Thymus (tissue), 11 donors: ENCODE results near the gene TXNRD1. TPM values are rescaled to one million over a fixed set of nuclear protein-coding genes. Genes with fewer than 3 reads are reported as not detected.

Source experiments
- DNase-seq, 9 donors: peaks; one replicate each; pipeline ENCODE4 v3.0.0-alpha.2; 2013; ENCODE audit warnings: low spot score in 9 of 9, low read depth in 6 of 9, missing footprints in 1 of 9
- H3K27ac ChIP-seq, 2 donors: one replicate each; pipeline ENCODE4 v1.5.1; 2013; ENCODE audit warnings: control low read depth in 1 of 2, low read depth in 1 of 2, low read length in 1 of 2, mild to moderate bottlenecking in 1 of 2, moderate library complexity in 1 of 2
- H3K27me3 ChIP-seq, 2 donors: one replicate each; pipeline ENCODE4 v1.5.1; 2013; ENCODE audit warnings: low read length in 1 of 2; ENCODE audit not compliant: control insufficient read depth in 2 of 2, insufficient read depth in 1 of 2
- H3K36me3 ChIP-seq, 2 donors: one replicate each; pipeline ENCODE4 v1.5.1; 2013; ENCODE audit warnings: low read length in 1 of 2, mild to moderate bottlenecking in 1 of 2, moderate library complexity in 1 of 2; ENCODE audit not compliant: control insufficient read depth in 2 of 2, insufficient read depth in 2 of 2
- H3K4me1 ChIP-seq, 2 donors: one replicate each; pipeline ENCODE4 v1.5.1; 2013; ENCODE audit warnings: low read length in 2 of 2; ENCODE audit not compliant: control insufficient read depth in 2 of 2, insufficient read depth in 2 of 2
- H3K4me3 ChIP-seq, 2 donors: one replicate each; pipeline ENCODE4 v1.5.1; 2013; ENCODE audit warnings: low read length in 2 of 2, control low read depth in 1 of 2, mild to moderate bottlenecking in 1 of 2
- H3K9me3 ChIP-seq, 2 donors: one replicate each; pipeline ENCODE4 v1.5.1; 2013; ENCODE audit warnings: low read length in 1 of 2, mild to moderate bottlenecking in 1 of 2; ENCODE audit not compliant: control insufficient read depth in 2 of 2, insufficient read depth in 1 of 2
- WGBS: extraction: QIAGEN DNeasy Blood & Tissue Kit; methylation state at CpG from one replicate; pipeline ENCODE4 v1.1.7; 2013; 5-methylcytosine and 5-hydroxymethylcytosine counted together
- polyA plus RNA-seq: library from polyadenylated mRNA; stranded (reverse); fragments of 200-250 nt; gene quantifications from one replicate; pipeline ENCODE4 v1.2.3, GENCODE V29; 2013
- total RNA-seq: library from RNA; stranded (reverse); fragments of 120-200 nt; gene quantifications from one replicate; pipeline ENCODE4 v1.2.4, GENCODE V29; 2013
- donor health status: healthy.

TXNRD1 gene
- total and polyA plus RNA-seq, 2 donors, result 28.2 to 68.0 TPM

DNA sequence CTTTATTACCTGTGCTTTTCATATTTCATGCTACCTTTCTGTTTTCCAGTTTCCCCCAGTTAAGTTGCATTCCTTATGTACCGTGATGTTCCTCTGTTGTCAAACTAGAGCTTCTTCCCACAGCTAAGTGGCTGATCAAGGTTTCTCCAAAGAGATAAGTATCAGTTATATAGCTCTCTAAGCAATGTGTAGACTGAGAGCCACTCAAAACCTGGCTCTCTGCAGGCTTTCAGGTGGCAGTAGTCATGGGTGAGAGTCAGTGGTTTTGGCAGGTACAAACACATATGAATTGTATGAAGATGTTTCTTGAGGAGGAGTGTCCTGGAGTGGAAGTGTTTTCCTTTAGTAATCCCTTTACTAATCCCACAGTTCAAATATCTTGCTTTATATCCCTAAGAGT, 28.4 kb downstream of the TXNRD1 start:
- Histone ChIP-seq H3K36me3 (no peaks in the 10 kb centered on the region), H3K9me3 (no peaks in the 10 kb centered on the region), H3K4me1 (no peaks in the 10 kb centered on the region), H3K27me3 (no peaks in the 10 kb centered on the region), H3K4me3 (no peak overlapping the region), H3K27ac (no peak overlapping the region)
- no peak for DNase-seq
- 92% methylated on average over 1 of the region's 1 CpG for WGBS

DNA sequence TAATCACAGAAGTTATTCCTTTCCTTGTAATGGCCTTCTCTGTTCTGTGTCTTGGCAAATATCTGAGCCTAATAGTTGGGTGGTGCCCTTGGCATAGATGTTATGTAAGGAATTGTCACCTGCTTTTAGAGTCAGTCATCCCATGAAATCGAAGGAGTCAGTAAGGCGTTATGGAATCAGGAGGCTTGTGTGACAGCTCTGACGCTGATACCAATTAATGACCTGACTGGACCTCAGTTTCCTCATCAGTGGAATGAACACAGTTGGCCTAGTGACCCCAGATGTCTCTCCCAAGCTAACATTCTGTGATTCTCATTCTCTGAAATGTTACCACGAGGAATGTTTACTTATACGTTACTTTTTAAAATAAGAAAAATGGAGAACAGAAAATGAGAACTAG, 32.1 kb downstream of the TXNRD1 start:
- 95% methylated on average over 5 of the region's 5 CpGs for WGBS
- H3K36me3 ChIP-seq, result no peaks in the 10 kb centered on the region

DNA sequence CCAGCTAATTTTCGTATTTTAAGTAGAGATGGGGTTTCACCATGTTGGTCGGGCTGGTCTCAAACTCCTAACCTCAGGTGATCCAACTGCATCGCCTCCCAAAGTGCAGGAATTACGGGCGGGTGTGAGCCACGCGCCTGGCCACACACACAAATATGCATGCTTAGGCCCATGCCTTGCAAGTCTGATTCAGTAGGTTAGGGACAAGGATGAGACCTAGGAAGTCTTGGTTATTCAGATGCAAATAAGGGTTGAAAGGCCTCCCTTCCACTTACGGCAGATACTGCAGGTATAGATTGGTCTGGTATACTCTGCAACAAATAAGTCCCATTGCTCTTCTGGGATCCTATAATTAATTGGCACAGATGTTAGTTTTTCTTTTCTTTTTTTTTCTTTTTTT, 32.9 kb downstream of the TXNRD1 start:
- 99% methylated on average over 8 of the region's 8 CpGs for WGBS
- Histone ChIP-seq H3K36me3 (no peaks in the 10 kb centered on the region), H3K4me3 (no peak overlapping the region), H3K4me1 (no peaks in the 10 kb centered on the region), H3K9me3 (no peaks in the 10 kb centered on the region), H3K27me3 (no peaks in the 10 kb centered on the region), H3K27ac (no peak overlapping the region)
- DNase-seq, result no peak

More for the DNA sequence above, 32.1 kb downstream of the TXNRD1 start:
- Histone ChIP-seq H3K4me3 (no peak overlapping the region), H3K9me3 (no peaks in the 10 kb centered on the region), H3K4me1 (no peaks in the 10 kb centered on the region), H3K27me3 (no peaks in the 10 kb centered on the region), H3K27ac (no peak overlapping the region)
- DNase-seq, result no peak

DNA sequence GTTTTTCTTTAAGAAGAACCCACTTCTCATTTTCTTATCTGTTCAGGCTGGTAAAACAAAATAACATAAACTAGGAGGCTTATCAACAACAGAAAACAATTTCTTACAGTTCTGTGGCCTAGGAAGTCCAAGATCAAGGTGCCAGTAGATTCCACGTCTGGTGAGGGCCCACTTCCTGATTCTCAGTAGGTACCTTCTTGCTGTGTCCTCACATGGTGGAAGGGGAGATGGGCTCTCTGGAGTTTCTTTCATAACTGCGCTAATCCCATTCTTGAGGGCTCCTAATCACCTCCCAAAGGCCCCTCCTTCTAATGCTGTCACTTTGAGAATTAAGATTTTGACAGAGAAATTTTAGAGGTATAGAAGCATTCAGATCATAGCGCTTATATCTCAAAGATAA, 33.4 kb downstream of the TXNRD1 start:
- Histone ChIP-seq H3K27me3 (no peaks in the 10 kb centered on the region), H3K36me3 (no peaks in the 10 kb centered on the region), H3K4me1 (no peaks in the 10 kb centered on the region), H3K9me3 (no peaks in the 10 kb centered on the region), H3K4me3 (no peak overlapping the region), H3K27ac (no peak overlapping the region)
- DNase-seq, result no peak
- 93% methylated on average over 3 of the region's 3 CpGs for WGBS

DNA sequence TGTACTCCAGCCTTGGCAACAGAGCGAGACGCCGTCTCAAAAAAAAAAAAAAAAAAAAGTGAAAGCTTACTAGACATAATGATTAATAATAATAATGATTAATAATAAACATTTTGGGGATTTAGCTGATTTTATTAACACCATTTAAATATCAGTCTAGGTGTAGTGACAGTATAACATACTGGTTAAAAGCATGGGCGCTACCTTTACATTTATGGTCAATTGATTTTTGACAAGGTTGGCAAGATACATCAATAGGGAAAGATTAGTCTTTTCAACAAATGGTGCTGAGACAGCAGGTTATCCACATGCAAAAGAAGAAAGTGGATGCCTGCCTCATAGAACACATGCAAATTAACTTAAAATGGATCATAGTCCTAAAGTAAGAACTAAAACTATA, 34.3 kb downstream of the TXNRD1 start:
- H3K9me3 ChIP-seq, result no peaks in the 10 kb centered on the region
- no peaks in the 10 kb centered on the region for H3K27me3 ChIP-seq
- no peak for DNase-seq
- H3K36me3 ChIP-seq, result no peaks in the 10 kb centered on the region
- H3K27ac ChIP-seq, result no peak overlapping the region
- H3K4me3 ChIP-seq, result no peak overlapping the region
- WGBS, result 100% methylated on average over 4 of the region's 4 CpGs
- H3K4me1 ChIP-seq, result no peaks in the 10 kb centered on the region

DNA sequence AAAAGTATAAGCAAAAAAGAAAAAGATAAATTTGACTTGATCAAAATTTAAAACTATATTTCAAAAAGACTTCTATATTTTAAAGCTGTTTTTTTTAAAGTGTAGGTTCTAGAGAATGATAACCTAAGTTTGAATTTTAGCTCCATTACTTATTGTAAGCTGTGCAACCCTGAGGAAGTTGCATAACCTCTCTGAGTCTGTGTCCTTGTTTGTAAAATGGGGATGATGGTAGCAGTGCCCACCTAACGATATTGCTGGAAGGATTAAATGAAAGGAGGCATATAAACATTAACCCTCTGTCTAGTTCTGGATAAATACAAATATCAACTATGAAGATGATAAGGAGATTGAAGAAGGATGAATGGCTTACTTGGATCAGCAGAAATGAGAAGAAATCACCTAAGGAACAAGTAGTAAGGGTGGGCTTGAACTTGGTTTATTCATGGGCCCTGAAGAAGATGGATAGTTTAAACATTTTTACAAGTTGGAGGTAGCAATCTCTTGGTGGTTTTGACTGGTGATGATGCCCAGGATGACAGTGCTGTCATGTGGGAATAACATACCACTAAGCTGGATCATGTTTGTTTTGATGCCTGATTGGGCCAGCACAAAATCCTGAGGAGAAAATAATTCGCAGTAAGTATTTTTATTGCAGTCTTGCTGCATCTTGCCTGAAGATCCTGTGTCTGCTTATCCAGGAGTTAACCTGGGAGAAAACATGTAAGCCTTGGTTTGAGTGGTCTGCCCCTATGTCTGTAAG, 35.0 kb downstream of the TXNRD1 start:
- Histone ChIP-seq H3K9me3 (no peaks in the 10 kb centered on the region), H3K27me3 (no peaks in the 10 kb centered on the region), H3K27ac (no peak overlapping the region), H3K4me1 (no peaks in the 10 kb centered on the region), H3K4me3 (no peak overlapping the region), H3K36me3 (no peaks in the 10 kb centered on the region)
- 96% methylated on average over 2 of the region's 2 CpGs for WGBS
- DNase-seq, result no peak

DNA sequence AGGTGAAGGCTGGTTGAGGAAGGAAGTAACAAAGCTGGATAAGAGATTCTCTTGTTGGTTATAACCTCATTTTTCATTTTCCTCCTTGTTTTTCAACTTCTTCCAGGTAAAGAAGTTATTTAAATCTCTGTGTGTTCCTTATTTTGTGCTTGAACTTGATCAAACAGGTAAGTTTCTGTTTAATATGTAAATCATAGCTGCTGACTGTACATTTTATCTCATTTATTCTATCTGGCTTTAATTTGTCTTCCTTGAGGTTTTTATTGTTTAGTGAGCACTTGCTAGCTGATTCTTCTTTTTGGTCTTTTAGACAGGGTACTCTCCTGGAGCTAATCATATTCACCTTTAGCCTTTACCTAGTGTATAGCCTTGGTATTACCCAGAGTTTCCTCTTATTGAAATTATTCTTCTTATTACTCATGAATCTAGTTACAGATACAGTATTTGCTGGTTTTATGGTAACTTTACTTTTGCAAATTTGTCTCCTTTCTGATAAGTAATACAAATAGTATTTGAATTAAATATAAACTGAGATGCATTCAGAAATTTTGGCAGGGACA, 42.4 kb downstream of the TXNRD1 start:
- H3K36me3 ChIP-seq, result no peaks in the 10 kb centered on the region
- no peak for DNase-seq
- no peak overlapping the region for H3K27ac ChIP-seq
- no peaks in the 10 kb centered on the region for H3K27me3 ChIP-seq
- no peaks in the 10 kb centered on the region for H3K9me3 ChIP-seq
- H3K4me1 ChIP-seq, result no peaks in the 10 kb centered on the region
- no peak overlapping the region for H3K4me3 ChIP-seq

DNA sequence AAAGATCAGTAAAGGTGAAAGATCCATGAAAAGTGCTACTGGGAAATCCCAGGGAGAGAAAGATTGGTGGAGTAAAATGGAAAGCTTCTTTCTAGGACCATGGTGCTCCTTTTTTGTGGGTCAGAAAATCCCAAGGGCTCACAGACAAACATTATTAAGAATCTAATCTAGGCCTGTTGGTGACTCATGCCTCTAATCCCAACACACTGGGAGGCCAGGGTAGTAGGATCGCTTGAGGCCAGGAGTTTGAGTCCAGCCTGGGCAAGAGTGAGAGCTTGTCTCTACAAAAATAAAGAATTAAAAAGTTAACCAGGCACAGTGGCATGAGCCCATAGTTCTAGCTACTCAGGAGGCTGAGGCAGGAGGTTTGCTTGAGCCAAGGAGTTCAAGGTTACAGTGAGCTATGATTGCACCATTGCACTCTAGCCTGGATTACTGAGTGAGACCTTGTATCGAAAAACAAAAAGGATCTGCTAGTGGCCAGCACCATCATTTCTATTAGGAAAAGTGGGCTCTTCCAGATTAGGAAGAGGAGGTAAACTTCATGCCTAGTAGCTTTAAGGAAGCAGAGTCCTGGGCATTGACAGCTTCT, 43.0 kb downstream of the TXNRD1 start:
- no peak overlapping the region for H3K27ac ChIP-seq
- H3K4me3 ChIP-seq, result no peak overlapping the region
- 98% methylated on average over 2 of the region's 2 CpGs for WGBS

DNA sequence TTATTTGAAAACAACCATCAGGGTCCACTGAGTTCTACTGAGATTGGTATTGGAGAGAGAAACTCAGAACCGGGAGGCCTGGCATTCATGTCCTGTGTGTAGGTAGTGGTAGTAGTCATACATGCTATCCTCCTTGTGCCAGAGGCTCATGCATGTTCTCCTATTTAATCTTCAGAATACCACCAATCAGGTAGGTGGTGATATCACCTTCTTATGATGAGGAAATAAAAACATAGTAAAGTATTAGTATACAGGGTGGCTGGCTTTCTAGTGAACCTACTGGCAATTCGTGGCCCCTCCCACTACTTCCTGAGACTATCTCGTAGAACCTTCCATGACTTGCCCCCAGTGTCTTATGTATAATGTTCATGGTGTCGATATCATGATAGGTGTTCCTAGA, 47.4 kb downstream of the TXNRD1 start:
- Histone ChIP-seq H3K4me1 (no peaks in the 10 kb centered on the region), H3K9me3 (no peaks in the 10 kb centered on the region), H3K4me3 (no peak overlapping the region), H3K27me3 (no peaks in the 10 kb centered on the region), H3K27ac (peak overlapping the region in 1 of 2 donors; percentile 13), H3K36me3 (no peaks in the 10 kb centered on the region)
- no peak for DNase-seq
- 83% methylated on average over 4 of the region's 4 CpGs for WGBS

More for the DNA sequence above, 43.0 kb downstream of the TXNRD1 start:
- DNase-seq, result no peak
- Histone ChIP-seq H3K9me3 (no peaks in the 10 kb centered on the region), H3K4me1 (no peaks in the 10 kb centered on the region), H3K27me3 (no peaks in the 10 kb centered on the region), H3K36me3 (no peaks in the 10 kb centered on the region)
